ENCODE results near the gene SPATA9. TPM values are rescaled to one million over a fixed set of nuclear protein-coding genes. Genes with fewer than 3 reads are reported as not detected.

The SPATA9 gene
- total and polyA plus RNA-seq, 3 donors from 2014 or later: 7.4 to 36.9 (median 21.2) TPM

GRCh38 chr5:95730011-95730700 lies 47.4 kb upstream of the SPATA9 start:
- no peaks in the 10 kb centered on the region for H3K9me3 ChIP-seq
- no peaks in the 10 kb centered on the region for H3K36me3 ChIP-seq (ENCODE audit: low read depth, missing control alignments)
- H3K4me3 ChIP-seq: peak overlapping the region; percentile 87 to 89
- no peak for DNase-seq
- peak overlapping the region; percentile 96 to 99 for H3K27ac ChIP-seq
- peaks cover 52% of the 10 kb centered on the region for H3K4me1 ChIP-seq
- no peaks in the 10 kb centered on the region for H3K27me3 ChIP-seq
- intact Hi-C loops (cut with DNase I; ENCODE audit: low total_unique reads): no loop called here
- 14 to 15% methylated on average over 11 of the region's 11 CpGs for WGBS, 2 donors
- TF ChIP-seq POLR2A (IDR thresholded peaks at IDR 0.05) (no peak), CTCF (IDR thresholded peaks at IDR 0.05) (no peak)

DNA sequence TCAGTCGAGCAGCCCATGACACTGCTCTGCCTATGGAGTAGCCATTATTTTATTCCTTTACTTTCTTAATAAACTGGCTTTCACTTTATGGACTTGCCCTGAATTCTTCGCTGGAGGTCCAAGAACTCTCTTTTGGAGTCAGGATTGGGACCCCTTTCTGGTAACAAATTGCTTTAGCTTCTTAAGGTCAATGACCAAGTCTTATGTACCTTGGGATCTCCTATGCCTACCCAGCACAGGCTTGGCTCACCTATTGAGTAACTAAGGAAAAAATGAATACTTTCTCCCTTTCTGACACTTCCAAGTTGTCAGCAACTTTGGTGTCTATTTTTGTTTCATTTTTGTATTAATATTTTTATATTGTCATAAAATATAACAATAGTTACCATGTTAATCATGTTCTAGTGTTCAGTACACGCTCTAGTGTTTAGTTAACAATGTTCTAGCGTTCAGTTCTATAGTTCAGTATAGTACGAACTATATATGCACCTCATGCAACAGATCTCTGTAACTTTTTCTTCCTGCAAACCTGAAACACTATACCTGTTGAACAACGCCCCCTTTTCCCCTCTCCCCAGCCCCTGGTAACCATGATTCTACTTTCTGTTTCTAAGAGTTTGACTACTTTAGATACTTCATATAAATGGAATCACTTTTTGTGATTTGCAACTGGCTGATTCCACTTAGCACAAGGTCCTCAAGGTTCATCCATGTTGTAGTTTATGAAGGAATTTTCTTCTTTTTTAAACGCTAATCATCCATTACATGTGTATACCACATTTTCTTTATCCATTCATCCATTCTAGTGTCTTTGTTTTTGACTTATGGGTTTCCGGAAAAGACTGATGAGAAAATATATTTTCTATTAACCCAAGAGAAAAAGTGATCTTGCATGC lies 46.6 kb upstream of the SPATA9 start:
- no peaks in the 10 kb centered on the region for H3K27me3 ChIP-seq
- no peak for DNase-seq
- H3K4me3 ChIP-seq: peak overlapping the region in 1 of 2 donors; percentile 89
- intact Hi-C loops (cut with DNase I; ENCODE audit: low total_unique reads): no loop called here
- WGBS, 2 donors: 75 to 79% methylated on average over 8 of the region's 8 CpGs
- H3K9me3 ChIP-seq: no peaks in the 10 kb centered on the region
- no peaks in the 10 kb centered on the region for H3K36me3 ChIP-seq (ENCODE audit: low read depth, missing control alignments)
- no peak for TF ChIP-seq POLR2A (IDR thresholded peaks at IDR 0.05)
- no peak for TF ChIP-seq CTCF (IDR thresholded peaks at IDR 0.05)
- peaks cover 45% of the 10 kb centered on the region for H3K4me1 ChIP-seq
- peak overlapping the region; percentile 96 to 99 for H3K27ac ChIP-seq

DNA sequence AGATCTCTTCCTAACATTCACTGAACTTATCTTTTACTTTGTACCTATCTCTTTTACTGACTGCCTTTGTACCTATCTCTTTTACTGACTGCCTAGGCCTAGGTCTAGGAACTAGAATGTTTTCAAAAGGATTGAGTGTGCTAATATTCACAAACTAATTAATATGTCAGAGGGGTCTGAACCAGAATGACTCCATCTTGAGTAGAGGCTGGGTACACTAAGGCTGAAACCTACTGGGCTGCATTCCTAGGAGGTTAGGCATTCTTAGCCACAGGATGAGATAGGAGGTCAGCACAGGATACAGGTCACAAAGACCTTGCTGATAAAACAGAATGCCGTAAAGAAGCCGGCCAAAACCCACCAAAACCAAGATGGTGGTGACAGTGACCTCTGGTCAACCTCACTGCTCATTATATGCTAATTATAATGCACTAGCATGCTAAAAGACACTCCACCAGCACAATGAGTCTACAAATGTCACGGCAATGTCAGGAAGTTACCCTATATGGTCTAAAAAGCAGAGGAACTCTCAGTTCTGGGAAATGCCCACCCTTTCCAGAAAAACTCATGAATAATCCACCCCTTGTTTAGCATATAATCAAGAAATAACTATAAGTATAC lies 45.8 kb upstream of the SPATA9 start:
- 71 to 94% methylated on average over 2 to 3 of the region's 3 CpGs for WGBS, 2 donors
- H3K27ac ChIP-seq: peak overlapping the region; percentile 22 to 99
- H3K27me3 ChIP-seq: no peaks in the 10 kb centered on the region
- DNase-seq: no peak
- no peaks in the 10 kb centered on the region for H3K9me3 ChIP-seq
- TF ChIP-seq POLR2A (IDR thresholded peaks at IDR 0.05) (no peak), CTCF (IDR thresholded peaks at IDR 0.05) (no peak)
- H3K4me1 ChIP-seq: peaks cover 49% of the 10 kb centered on the region
- H3K4me3 ChIP-seq: no peak overlapping the region
- intact Hi-C loops (cut with DNase I; ENCODE audit: low total_unique reads): no loop called here
- no peaks in the 10 kb centered on the region for H3K36me3 ChIP-seq (ENCODE audit: low read depth, missing control alignments)

- no peak for TF ChIP-seq POLR2A (IDR thresholded peaks at IDR 0.05)
- intact Hi-C loops (cut with DNase I; ENCODE audit: low total_unique reads): no loop called here
- DNase-seq: no peak
- Histone ChIP-seq H3K9me3 (no peaks in the 10 kb centered on the region), H3K36me3 (ENCODE audit: low read depth, missing control alignments) (no peaks in the 10 kb centered on the region), H3K27me3 (no peaks in the 10 kb centered on the region), H3K4me3 (no peak overlapping the region), H3K27ac (peak overlapping the region; percentile 22 to 99), H3K4me1 (peaks cover 56% of the 10 kb centered on the region)
- WGBS, 2 donors: 42 to 68% methylated on average over 2 of the region's 2 CpGs
Measured at GRCh38 chr5:95727764-95728191, 45.0 kb upstream of the SPATA9 start.
